Fibroblast of peridontal ligament (primary cell): Measurements from ENCODE around the gene ACOX3.
A peak's percentile ranks its signal among the peaks of the same experiment; 100 is the strongest.

Experiments used
- DNase-seq: peaks from one replicate; pipeline ENCODE4 v3.0.0-alpha.2; 2010; ENCODE audit errors: extremely low read depth

ACOX3 gene

DNA sequence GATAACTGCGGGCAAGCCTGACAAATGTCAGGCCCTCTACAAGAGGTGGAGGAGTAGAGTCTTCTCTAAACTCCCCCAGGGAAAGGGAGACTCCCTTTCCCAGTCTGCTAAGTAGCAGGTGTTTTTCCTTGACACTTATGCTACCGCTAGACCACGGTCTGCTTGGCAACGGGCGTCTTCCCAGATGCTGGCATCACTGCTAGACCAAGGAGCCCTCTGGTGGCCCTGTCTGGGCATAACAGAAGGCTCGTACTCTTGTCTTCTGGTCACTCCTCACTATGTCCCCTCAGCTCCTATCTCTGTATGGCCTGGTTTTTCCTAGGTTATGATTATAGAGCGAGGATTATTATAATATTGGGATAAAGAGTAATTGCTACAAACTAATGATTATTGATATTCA, 33.6 kb downstream of the ACOX3 start:
- peak; percentile 34 for DNase-seq

DNA sequence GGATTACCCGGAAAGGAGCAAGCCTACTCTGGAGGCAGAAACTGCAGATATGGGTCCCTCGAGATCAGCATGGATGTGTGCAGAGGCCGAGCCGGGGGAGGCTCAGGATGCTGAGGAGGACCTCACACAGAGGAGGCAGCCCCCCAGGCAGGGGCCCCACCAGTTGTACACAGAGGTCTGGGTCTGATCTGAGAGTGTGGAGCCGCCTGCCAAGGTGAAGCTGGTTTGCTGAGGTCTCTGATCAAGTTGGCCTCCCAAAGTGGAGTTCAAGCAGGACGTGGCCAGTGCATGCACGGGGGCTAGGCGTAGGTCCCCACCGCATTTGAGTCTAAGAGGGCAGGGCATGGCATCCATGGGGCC, 35.0 kb downstream of the ACOX3 start:
- no peak for DNase-seq

DNA sequence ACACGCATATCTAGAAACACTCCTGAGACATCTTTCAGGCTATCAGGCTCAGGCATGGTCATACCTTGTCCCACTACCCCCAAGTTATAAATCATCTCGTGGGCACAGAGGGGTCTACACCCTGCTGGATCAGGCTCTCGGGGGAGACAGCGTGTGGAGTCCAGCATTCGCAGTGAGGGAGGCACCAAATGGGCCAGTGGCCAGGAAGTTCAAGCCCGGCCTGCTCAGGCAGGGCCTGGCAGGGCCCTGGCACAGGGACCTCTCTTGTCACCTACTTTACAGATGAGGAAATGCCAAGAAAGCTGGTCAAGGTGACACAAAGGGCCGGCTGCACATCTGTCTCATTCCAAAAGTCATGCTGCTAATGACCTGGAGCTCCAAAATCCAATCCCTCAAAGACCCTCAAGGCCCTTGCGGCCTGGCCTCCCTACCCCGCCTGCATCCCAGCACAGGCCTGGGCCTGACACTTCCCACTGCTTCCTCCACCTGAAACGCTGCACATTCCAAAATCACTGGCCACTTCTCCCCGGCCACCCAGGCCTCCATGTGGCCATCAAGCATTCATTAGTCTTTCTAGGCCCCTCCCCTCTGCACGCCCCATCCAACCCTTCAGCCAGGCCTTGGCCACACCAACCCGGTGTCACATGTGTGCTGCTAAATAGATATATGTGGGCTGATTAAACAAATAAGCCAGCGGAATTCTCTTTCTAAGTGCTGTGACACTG, 35.6 kb downstream of the ACOX3 start:
- DNase-seq: no peak

DNA sequence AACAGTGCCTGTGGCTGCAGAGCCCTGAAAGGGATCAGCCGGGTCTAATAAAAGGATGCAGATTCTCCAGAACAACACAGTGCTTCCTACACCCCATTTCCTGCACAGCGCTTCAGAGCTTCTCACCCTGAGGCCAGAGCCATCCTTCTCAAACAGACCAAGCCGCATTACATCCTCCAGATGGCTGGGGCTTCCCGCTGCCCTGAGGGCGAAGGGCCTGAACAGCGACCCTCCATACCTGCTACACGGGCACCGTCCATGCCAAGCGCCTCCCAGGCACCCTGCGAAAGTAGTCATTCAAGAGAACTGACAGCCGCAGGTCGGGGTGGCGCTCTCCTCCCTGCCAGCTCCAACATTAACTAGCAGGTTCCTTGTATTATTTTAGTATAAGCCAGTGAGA, 36.5 kb downstream of the ACOX3 start:
- no peak for DNase-seq

DNA sequence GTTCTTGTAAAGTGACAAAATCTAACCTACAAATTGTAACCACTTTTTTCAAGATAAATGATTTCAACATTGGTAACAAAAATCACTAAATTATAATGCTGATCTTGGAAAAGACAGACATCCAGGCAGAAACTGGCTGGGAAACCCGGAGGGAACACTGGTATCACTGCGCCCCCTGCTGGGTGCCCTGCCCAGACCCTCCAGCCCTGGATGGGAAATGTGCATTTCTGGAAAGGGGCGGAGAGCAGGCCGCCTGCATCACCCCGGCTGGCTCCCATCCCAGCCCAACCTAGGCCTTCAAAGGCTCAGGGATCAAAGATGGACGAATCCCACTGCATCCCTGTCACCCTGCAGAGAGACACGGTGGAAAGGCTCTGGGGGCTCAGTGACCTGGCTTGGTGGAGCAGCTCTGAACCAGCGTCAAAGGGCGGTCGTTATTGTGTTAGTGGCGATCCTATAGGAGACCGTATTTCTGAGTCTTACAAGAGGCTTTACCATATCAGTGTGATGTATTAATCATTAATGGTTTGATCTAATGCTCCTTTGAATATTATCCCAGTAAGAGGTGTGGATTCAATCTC, 37.3 kb downstream of the ACOX3 start:
- DNase-seq: peak; percentile 86

DNA sequence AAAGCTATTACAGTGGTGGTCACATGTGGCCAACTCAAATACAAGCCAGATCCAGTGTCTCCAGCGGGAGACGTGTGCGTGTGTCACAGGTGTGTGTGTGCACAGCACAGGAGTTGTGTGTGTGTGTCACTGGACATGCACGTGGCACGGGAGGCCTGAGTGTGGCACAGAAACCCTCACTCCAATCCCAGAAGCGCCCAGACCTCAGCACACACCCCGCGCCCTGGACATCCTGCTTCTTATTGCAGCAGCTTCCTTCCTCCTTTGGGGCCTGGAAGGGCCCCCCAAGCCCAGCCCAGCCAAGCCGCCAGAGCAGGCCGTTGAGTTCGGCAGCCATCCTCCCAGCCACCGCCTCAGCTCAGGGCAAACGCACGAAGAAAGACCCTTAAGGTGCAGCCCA, 37.9 kb downstream of the ACOX3 start:
- no peak for DNase-seq

DNA sequence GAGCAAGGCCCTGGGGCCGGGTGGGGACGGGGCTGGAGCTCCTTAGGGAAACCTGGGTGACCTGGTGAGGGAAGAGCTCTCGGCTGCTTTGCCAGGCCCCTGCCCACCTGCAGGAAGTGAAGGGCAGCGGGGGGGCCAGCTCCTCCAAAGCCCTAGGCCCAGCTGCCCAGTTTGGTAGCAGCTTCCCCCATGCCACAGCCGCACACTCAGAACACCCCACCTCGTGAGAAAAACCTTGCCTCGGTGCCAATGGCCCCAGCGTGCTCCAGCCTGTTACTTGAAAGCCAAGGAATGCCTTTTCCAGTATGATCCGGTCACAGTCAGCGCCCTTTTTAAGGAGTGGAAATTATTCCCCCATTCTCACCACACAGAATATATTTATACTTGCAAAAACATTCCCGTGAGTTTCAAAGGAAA, 38.3 kb downstream of the ACOX3 start:
- no peak for DNase-seq

DNA sequence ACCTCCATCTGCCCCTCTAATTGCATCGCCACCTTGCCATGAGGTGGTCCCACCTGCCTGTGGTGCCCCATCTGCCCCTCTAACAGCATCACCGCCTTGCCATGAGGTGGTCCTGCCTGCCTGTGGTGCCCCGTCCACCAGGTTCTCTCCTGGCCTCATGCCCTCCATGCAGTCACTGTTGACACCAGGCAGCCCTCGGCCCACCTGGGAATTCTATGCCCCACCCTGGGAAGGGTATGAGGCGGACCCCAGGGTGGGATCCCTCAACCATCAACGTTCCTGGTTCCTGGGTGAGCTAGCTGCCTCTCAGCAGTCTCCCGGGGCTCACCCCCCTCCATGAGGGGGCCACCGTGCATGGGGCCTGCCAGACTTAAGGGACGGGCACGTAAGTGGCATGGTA, 38.9 kb downstream of the ACOX3 start:
- DNase-seq: no peak

DNA sequence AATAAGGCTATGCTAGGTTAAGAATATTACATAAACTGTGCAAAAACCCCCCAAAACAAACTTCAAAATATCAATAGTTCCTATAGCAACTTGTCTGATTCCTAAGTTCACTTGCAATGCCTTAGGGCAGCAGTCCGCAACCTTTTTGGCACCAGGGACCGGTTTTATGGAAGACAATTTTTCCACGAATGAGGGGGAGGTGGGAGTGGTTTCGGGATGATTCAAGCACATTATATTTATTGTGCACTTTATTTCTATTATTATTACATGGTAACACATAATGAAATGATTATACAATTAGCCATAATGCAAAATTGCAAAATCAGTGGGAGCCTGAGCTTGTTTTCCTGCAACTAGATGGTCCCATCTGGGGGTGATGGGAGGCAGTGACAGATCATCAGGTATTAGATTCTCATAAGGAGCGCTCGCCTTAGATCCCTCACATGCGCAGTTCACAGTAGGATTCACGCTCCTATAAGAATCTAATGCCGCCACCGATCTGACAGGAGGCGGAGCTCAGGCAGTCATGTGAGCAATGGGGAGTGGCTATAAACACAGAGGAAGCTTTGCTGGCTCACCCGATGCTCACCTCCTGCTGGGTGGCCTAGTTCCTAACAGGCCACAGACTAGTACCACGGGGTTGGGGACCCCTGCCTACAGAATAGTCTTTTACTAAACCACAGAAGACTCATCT, 39.7 kb downstream of the ACOX3 start:
- DNase-seq: no peak

DNA sequence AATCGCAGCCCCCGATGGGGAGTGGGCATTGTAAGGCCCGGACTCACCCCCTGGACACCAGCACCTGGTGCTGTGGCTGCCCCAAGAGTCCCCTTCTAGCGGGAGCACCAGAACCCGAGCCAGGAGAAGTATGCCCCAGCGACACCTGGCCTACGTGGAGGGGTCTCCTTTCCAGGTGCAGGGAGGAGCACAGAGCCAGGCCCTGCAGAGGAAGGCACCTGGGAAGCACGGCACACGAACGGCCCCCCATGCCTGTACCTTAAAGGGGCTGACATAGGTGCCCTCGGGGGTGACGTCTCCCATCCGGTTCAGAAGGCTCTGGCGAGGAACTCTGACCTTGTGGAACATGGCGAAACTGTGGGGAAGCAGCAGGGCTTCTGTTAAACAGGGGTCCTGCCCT, 41.2 kb downstream of the ACOX3 start:
- no peak for DNase-seq

DNA sequence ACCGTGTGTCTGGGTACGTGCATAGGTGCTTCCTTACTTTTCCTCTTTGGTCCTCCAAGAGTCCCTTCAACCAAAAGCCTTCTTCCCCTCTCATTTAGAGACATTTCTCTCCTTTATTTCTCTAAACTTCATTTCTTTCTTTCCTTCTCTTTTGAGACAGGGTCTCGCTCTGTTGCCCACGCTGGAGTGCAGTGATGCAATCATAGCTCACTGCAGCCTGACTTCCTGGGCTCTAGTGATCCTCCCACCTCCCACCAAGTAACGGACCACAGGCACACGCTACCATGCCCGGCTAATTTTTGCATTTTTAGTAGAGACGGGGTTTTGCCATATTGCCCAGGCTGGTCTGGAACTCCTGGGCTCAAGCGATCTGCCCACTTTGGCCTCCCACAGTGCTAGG, 42.2 kb downstream of the ACOX3 start:
- DNase-seq: no peak

DNA sequence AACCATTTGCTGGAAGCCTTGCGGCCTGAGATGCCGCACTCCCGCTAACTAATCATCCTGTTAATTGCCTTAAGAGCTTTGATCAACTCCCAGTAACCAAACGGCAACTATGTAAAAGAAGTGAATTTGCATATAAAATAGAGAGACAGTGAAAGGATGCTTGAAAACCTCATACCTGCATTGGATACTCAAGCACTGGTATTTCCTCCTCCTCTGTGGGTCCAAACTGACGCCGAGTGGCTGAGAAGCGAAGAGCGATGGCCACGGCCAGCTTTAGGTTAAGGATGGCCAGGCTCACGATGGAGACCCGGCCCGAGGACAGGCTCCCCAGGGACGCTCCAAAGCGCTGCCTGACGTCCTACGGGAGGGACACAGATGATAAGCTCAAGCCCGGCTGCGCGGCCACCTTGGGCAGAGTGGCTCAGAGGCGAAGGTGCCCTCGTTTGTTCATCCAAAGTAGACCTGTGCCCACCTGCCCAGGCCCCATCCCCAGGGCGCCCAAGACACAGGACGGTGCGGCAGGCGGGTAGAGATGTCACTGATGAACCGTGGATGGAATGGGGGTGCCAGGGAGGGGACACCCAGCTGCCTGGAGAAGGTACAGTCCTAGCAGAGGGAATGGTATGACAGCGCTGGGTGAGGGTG, 43.6 kb downstream of the ACOX3 start:
- DNase-seq: no peak

DNA sequence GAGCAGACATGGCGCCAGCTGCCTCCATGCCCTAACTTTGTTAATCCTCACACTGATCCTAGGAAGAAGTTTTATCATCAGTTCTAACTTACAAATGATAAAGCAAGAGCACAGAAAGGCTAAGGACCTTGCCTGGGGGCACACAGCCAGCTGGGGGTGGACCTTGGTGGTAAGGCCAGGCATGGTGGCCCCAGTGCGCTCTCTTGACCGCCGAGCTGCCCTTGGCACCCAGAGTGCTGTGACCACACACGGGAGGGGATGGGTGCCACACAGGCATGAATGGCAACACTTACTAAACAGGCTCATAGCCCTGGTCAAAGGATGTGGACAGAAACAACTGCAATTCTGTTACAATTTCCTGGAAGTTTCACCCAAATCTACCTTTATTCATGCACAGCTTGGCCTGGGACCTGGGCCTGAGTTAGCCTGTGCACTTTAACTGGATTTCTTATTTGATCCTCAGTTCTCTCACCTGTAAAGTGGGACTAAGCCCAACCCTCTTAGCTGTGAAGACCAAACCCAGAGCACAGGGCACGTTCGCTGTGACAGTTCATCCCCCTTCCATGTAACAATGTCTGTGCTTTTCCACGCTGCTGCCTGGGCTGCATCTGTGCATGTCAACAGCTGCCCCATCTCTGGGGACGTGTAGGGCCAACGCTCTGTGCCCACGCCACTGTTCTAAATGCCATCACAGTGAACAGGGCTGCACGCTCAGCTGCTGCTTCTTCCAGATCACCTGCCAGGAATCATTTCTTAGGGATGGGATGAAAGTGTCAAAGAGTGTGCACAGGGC, 44.8 kb downstream of the ACOX3 start:
- no peak for DNase-seq

DNA sequence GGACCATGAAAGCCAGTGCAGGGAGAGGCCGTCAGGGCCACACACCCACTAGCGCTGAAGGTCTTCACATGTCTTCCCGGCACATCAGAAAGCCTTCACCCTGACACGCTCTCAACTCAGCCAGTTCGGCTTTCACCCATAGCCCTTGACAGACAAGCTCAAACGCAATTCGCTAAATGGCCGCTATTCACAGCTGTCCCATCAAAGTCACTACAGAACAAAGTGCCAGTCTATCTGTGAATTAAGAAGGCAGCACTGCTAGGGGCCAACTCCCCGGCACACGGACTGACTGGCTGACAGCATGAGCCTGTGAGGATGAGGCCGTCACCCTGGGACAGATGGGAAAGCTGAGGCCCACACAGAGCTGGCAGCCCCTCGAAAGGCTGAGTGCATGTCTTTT, 45.7 kb downstream of the ACOX3 start:
- DNase-seq: no peak

DNA sequence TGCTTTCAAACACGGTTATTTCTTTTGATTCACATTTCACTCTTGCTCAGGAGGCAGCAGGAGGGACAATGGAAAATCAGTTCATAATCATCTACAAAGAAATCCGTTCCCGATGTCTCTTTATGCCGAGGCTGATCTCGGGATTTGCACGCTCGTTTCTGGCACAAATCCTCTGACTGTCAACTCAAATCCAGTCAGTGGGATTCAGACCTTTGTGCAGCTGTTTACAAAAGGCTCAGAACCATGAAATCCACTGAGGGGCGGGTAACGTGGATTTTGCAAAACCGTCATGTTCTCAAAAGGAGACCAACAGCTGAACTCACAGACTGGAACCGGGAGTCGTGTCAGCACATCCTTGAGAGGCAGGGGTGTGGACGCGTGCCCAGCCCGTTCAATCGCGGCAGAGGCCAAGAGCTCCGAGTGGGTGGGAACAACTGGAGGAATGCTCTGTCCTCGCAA, 46.4 kb downstream of the ACOX3 start:
- peak; percentile 91 for DNase-seq

DNA sequence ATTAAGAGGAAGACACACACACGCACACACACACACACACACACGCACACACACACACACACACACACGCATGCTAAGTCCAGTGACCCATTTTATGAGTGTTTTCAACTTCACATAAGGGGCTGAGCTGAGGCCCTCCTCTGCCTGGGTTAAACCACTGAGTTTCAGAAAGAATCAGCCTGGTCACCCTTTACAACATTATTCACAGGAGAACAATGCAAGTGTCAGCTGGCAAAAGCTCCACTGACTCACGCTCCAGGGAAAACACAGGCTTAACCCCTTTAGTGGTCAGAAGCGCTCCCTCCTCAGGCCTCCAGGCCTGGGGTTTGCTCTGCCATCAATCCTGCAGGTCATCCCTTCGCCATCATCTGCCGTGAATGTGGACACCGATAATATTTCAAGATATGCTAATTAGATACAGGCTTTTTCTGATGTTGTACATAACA, 46.9 kb downstream of the ACOX3 start:
- peak; percentile 98 for DNase-seq

DNA sequence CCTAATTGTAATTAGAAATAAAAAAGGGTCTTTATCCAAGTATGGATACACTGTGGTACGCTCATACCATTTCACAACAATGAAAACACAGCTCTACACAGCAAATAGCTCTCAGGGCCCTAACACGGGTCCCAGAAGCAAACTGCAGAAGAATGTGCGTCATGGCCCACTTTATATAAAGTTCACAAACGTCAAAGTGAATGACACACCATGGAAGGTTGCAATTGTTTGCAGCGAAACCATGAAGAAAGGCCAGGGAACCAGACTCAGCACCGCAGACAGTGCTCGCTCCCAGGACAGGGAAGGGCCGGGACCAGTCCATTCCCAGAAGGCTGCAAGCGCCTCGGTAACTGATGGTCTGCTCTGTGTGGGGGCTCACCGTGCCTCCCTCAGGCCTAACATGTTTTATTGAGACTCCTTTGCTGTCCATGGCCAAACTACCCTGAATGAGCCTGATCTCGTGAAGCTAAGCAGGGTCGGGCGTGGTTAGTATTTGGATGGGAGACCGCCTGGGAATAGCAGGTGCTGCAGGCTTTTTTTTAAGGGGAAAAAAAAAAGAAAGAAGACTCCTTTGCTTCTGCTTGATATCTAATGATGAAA, 47.8 kb downstream of the ACOX3 start:
- DNase-seq: no peak

DNA sequence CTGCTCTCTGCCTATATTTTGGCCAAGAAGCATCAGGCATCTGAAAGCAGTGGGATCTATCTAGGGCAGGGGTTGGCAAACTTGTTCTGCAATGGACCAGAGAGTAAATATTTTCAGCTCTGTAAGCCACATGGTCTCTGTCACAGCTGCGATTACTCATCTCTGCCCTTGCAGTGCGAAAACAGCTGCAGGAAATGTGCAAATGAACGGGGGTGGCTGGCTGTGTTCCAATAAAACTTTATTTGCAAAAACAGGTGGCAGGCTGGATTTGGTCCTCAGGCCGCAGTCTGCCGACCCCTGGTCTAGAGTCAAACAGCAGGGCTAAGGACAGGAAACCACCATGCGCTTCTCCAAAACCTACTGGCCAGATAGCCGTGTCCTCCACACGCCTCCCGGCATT, 48.6 kb downstream of the ACOX3 start:
- DNase-seq: peak; percentile 79

DNA sequence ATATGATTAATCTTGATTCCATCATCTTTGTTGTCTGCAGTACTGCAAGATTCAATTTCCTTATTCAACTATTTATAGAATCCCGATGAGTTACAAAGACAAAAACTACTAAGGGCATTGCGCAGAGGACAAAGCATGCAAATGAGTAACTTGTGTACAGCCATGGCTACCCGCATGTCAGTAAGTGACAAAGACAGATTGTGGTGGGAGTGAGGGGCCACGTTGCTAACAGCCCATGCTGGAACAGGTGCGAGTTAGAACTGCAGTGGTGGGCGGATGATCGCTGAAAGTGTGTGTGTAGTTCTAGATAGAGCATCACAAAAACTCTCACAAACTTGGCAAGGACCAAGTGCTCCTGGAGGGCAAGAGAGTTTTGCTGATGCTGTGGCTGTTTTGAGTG, 49.5 kb downstream of the ACOX3 start:
- DNase-seq: no peak

DNA sequence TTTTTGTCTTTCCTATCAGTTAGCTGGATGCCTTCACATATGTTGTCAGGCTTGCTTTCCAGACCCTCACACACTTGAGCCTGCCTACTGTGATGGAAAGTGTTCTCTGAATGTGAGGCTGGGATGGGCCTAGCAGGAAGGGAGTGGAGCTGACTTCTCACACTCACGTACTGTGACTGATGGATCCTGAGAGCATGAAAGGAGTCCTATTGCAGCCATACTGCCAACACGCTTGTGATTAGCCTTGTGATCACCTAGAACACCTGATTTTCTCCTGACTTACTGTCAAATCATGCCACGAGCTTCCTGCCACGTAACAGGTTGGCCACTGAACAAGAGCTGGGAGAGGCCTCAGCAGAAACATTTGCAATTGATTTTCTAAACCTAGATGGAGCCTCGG, 49.9 kb downstream of the ACOX3 start:
- no peak for DNase-seq

DNA sequence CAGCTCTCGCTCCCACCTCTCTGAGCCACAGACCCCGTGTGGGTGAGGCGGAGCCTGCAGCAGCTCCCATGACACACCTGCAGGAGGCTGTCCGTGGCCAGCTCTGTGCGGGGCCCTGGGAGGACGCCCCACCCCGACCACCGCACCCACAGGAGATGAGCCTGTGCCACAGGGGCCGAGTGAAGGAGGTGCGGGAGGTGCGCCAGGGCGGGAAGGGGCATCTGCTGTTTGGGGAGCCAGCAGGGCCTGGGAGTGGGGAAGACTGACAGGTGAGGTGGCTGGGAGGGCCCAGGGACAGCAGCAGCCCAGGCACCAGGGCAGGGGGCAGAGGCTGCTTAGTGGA, 52.0 kb downstream of the ACOX3 start:
- no peak for DNase-seq
